GM12875 (cell line): ENCODE measurements around the gene CFAP97D1.

ENCODE experiments used
- H3K4me3 ChIP-seq: one replicate; pipeline ENCODE4 v1.5.1; 2011; ENCODE audit warnings: low read depth, low read length, control low read depth
- TF ChIP-seq, protein P1 (sequence below): IDR thresholded peaks from 2 replicates; pipeline ENCODE4 v1.5.1; 2011; ENCODE audit warnings: low read depth, mild to moderate bottlenecking, control low read depth, inconsistent platforms, low read length, moderate library complexity, borderline replicate concordance; ENCODE audit not compliant: insufficient read depth

The CFAP97D1 gene

DNA sequence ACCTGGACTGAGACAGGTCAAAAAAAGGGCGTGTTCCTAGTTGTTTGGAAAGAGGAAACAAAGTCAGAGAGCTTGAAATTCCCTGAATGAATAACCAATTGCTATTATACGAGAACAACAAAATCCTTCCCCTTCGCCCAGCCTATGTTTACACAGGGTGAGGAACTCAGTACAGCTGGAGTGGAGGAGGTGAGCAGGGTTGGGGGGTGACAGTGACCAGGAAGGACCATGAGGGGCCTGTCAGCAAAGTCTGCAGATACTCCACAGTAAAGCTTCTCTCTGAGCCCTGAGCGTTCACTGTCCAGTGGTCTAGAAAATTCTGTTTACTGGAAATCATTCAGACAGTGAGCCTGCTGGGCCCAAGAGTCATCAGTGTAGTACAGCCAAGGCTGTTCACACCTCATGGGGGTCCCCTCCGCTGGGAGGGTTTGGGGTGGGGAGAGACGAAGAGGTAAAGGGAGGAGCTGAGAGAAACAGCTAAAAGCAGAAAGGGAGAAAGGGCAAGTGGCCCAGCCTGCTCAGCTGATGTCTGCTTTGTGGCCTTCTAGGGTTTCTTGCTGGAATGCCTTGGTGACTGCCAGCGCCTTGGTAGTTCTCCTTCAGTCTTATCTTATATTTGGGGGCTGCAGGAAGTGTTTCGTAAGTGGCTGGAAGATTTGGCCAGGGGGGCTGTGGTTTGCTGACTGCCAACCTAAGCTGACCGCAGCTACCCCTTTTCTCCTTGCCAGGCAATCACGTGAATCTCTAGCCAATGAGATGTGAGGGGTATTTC, 7.2 kb upstream of the CFAP97D1 start:
- H3K4me3 ChIP-seq = no peak overlapping the region
- TF ChIP-seq, protein P1, sequence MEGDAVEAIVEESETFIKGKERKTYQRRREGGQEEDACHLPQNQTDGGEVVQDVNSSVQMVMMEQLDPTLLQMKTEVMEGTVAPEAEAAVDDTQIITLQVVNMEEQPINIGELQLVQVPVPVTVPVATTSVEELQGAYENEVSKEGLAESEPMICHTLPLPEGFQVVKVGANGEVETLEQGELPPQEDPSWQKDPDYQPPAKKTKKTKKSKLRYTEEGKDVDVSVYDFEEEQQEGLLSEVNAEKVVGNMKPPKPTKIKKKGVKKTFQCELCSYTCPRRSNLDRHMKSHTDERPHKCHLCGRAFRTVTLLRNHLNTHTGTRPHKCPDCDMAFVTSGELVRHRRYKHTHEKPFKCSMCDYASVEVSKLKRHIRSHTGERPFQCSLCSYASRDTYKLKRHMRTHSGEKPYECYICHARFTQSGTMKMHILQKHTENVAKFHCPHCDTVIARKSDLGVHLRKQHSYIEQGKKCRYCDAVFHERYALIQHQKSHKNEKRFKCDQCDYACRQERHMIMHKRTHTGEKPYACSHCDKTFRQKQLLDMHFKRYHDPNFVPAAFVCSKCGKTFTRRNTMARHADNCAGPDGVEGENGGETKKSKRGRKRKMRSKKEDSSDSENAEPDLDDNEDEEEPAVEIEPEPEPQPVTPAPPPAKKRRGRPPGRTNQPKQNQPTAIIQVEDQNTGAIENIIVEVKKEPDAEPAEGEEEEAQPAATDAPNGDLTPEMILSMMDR = no peak

- H3K4me3 ChIP-seq = no peak overlapping the region
- TF ChIP-seq, protein P1 = no peak
Measured at GRCh38 chr17:43774304-43775250, 5.7 kb upstream of the CFAP97D1 start.

DNA sequence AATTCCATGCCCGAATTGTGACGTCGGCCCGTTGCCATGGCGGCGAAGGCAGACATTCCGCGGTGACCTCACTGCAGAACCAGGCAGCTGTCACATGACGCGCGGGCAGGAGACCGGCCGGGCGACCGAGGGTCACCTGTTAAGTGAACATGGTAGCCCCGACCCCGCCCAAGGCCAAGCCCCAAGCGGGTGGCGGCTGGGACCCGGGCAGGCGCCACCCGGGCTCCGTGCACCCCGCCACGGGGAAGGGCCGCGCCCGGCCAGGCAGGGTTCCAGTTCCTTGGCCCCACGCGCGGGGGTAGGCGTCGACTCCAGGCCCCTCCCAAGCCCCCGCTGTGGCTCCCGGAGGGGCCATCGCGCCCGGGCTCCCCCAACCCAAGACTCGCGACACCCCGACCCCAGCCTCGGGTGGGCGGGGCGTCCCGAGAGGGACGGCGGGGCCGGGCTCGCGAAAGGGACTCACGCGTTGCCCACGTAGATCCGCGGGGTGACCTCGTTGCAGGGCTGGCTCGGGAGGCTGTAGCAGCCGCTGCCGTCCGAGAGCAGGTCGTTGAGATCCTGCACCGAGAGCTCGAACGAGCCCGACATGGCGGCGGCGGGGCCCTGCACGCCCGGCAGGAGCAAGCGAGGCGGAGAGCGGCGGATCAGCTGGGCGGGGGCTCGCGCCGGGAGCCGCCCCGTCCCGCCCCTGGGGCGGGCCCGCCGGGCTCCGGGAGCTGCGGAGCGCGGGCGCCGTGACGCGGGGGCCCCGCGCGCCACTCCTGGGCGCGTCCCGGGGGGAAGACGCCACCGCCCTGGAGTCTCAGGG, 1.7 kb upstream of the CFAP97D1 start, which contains the start of gene DUSP3:
TSS of gene DUSP3 (minus strand) at position 641 of the 808 bp plus-strand sequence. CDS start at position 588, 53 bp downstream.
- peak within 1 kb of the TSS; percentile 48 for H3K4me3 ChIP-seq

GRCh38 chr17:43779145-43780125, 800 bp upstream of the CFAP97D1 start:
- H3K4me3 ChIP-seq = peak overlapping the region; percentile 40
- TF ChIP-seq, protein P1 = no peak

More for the DNA sequence above, 1.7 kb upstream of the CFAP97D1 start, which contains the start of gene DUSP3:
- TF ChIP-seq, protein P1 = no peak

- TF ChIP-seq, protein P1 = no peak
- H3K4me3 ChIP-seq = no peak overlapping the region
Measured at GRCh38 chr17:43782913-43783680, 2.9 kb downstream of the CFAP97D1 start.
